Measurements from ENCODE around the gene ITPR2.
"Not testable (repeated sequence)": the region's sequence is repeated elsewhere in the genome, so short reads cannot be mapped to it uniquely, and the experiment has no call there.

Gene ITPR2

DNA sequence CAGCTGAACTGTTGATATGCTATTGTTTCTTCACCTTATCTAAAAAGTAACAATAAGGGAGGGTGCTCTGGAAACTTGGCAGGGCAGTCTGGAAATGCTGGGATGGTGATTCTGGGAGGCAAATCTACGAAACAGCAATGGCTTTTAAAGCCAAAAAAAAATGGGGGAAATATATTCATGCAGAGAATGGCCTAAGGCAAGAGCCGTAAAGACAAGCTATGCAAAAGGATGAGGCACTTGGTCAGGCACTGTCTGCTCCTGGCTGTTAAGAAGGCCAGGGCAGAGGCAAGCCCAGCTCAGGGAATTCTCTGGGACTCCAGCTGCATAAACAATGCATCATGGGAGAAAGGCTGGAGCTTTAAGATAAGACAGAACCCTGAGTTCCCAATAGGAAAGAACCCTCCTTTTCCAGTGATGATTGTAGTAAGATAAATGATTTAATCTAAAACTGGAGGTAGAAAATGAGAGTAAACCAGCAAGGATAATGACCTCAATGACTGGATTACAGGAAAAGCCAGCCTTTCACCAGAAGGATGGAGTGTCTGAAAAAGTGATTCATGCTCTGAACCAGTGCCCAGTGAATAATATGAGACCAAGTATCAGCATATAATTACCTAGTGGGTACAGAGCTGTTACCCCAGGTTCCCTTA, 46.0 kb downstream of the ITPR2 start:
- no peaks in the 10 kb centered on the region for H3K79me2 ChIP-seq (ENCODE audit: insufficient read depth, low read length)
- H3K4me2 ChIP-seq (ENCODE audit: low read depth, low read length, poor library complexity, severe bottlenecking) = no peak overlapping the region
- TF ChIP-seq, protein P1, sequence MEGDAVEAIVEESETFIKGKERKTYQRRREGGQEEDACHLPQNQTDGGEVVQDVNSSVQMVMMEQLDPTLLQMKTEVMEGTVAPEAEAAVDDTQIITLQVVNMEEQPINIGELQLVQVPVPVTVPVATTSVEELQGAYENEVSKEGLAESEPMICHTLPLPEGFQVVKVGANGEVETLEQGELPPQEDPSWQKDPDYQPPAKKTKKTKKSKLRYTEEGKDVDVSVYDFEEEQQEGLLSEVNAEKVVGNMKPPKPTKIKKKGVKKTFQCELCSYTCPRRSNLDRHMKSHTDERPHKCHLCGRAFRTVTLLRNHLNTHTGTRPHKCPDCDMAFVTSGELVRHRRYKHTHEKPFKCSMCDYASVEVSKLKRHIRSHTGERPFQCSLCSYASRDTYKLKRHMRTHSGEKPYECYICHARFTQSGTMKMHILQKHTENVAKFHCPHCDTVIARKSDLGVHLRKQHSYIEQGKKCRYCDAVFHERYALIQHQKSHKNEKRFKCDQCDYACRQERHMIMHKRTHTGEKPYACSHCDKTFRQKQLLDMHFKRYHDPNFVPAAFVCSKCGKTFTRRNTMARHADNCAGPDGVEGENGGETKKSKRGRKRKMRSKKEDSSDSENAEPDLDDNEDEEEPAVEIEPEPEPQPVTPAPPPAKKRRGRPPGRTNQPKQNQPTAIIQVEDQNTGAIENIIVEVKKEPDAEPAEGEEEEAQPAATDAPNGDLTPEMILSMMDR (conservative IDR thresholded peaks at IDR 0.05; ENCODE audit: low read length) = no peak
- no peak for TF ChIP-seq EZH2phosphoT487 (IDR thresholded peaks at IDR 0.05; ENCODE audit: borderline replicate concordance)
- no peak overlapping the region for H3K4me3 ChIP-seq (ENCODE audit: low read length, poor library complexity, severe bottlenecking)
- peaks cover 24% of the 10 kb centered on the region for H3K4me1 ChIP-seq (ENCODE audit: insufficient read depth, low read length, poor library complexity, severe bottlenecking)
- H3K9me2 ChIP-seq (replicated peaks; ENCODE audit: low read depth, low read length) = no peaks in the 10 kb centered on the region
- no peaks in the 10 kb centered on the region for H3K9me3 ChIP-seq (ENCODE audit: insufficient read depth, low read depth, low read length)
- H3K9ac ChIP-seq (ENCODE audit: low read depth, low read length, poor library complexity, severe bottlenecking) = no peak overlapping the region
- H2AFZ ChIP-seq (ENCODE audit: low read length) = no peak overlapping the region
- H3K27me3 ChIP-seq (ENCODE audit: insufficient read depth, low read length, poor library complexity, severe bottlenecking) = no peaks in the 10 kb centered on the region
- no peaks in the 10 kb centered on the region for H4K20me1 ChIP-seq (ENCODE audit: insufficient read depth, low read length, poor library complexity, severe bottlenecking)
- H3K36me3 ChIP-seq (ENCODE audit: insufficient read depth, low read length) = no peaks in the 10 kb centered on the region
- H3F3A ChIP-seq (ENCODE audit: low read depth) = no peaks in the 10 kb centered on the region

DNA sequence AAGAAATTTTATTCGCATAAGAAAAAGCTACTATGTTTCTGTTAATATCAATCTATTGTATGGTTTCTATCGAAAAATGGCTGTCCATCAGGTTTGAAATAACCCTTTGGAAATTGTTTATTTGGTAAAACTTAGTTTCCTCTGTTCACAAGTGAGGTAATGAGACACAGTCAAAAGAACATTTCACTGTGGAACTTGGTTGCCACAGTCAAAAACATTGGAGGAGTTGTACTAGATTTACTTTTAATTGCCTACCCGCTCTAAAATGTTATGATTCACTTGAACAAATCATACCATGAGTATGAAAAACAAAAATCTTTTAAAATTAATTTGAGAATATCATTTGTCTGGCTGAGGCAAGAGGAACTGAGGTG, 46.5 kb downstream of the ITPR2 start:
- Histone ChIP-seq H3K36me3 (ENCODE audit: insufficient read depth, low read length) (no peaks in the 10 kb centered on the region), H3F3A (ENCODE audit: low read depth) (no peaks in the 10 kb centered on the region), H3K27me3 (ENCODE audit: insufficient read depth, low read length, poor library complexity, severe bottlenecking) (no peaks in the 10 kb centered on the region), H3K9me2 (replicated peaks; ENCODE audit: low read depth, low read length) (no peaks in the 10 kb centered on the region), H3K9me3 (ENCODE audit: insufficient read depth, low read depth, low read length) (no peaks in the 10 kb centered on the region), H3K4me2 (ENCODE audit: low read depth, low read length, poor library complexity, severe bottlenecking) (no peak overlapping the region), H3K9ac (ENCODE audit: low read depth, low read length, poor library complexity, severe bottlenecking) (no peak overlapping the region), H3K4me1 (ENCODE audit: insufficient read depth, low read length, poor library complexity, severe bottlenecking) (peaks cover 23% of the 10 kb centered on the region), H3K4me3 (ENCODE audit: low read length, poor library complexity, severe bottlenecking) (no peak overlapping the region), H3K79me2 (ENCODE audit: insufficient read depth, low read length) (no peaks in the 10 kb centered on the region), H2AFZ (ENCODE audit: low read length) (no peak overlapping the region), H4K20me1 (ENCODE audit: insufficient read depth, low read length, poor library complexity, severe bottlenecking) (no peaks in the 10 kb centered on the region)
- TF ChIP-seq EZH2phosphoT487 (IDR thresholded peaks at IDR 0.05; ENCODE audit: borderline replicate concordance) = no peak
- TF ChIP-seq, protein P1 (conservative IDR thresholded peaks at IDR 0.05; ENCODE audit: low read length) = no peak

DNA sequence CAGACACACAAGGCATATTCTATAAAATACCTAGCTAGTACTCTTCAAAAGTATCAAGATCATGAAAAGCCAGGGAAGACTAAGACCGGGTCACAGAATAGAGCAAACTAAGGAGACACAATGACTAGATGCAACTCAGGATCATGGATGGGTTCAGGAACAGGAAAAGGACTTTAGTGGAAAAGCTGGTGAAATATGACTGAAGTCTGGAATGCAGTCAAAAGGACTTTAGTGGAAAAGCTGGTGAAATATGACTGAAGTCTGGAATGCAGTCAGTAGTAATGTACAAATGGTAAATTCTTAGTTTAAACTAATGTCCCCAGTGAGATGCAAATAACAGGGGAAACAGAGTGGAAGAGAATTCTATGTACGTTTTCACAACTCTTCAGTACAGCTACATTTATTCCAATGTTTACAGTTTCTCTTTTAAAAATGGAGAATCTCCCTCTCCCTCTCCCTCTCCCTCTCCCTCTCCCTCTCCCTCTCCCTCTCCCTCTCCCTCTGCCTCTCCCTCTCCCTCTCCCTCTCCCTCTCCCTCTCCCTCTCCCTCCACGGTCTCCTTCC, 49.1 kb downstream of the ITPR2 start:
- H3K27me3 ChIP-seq (ENCODE audit: insufficient read depth, low read length, poor library complexity, severe bottlenecking); H3K9ac ChIP-seq (ENCODE audit: low read depth, low read length, poor library complexity, severe bottlenecking); H3F3A ChIP-seq (ENCODE audit: low read depth); H3K9me3 ChIP-seq (ENCODE audit: insufficient read depth, low read depth, low read length); H3K9me2 ChIP-seq (replicated peaks; ENCODE audit: low read depth, low read length); H3K79me2 ChIP-seq (ENCODE audit: insufficient read depth, low read length); H3K4me1 ChIP-seq (ENCODE audit: insufficient read depth, low read length, poor library complexity, severe bottlenecking); H2AFZ ChIP-seq (ENCODE audit: low read length); H4K20me1 ChIP-seq (ENCODE audit: insufficient read depth, low read length, poor library complexity, severe bottlenecking); H3K4me3 ChIP-seq (ENCODE audit: low read length, poor library complexity, severe bottlenecking); H3K36me3 ChIP-seq (ENCODE audit: insufficient read depth, low read length); H3K4me2 ChIP-seq (ENCODE audit: low read depth, low read length, poor library complexity, severe bottlenecking): not testable (repeated sequence)

DNA sequence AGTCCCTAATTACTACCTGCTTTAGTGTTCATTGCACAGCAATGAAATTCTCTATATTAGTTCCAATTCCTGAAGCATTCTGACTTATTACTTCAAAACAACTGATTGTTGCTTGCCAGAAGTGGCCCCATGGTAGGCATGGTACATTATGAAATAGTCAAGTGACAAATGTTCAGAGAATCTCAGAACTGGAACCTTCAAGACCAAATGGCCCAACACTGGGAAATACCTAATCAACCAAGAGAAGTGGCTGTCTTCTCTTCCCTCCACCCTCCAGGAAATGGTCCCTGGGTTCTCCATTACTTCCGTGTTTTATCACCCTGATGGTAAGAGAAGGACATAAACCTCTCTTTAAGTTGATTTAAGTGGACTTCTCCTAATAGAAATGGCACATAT, 49.9 kb downstream of the ITPR2 start:
- Histone ChIP-seq H3F3A (ENCODE audit: low read depth) (no peaks in the 10 kb centered on the region), H3K36me3 (ENCODE audit: insufficient read depth, low read length) (no peaks in the 10 kb centered on the region), H3K9me2 (replicated peaks; ENCODE audit: low read depth, low read length) (no peaks in the 10 kb centered on the region), H4K20me1 (ENCODE audit: insufficient read depth, low read length, poor library complexity, severe bottlenecking) (no peaks in the 10 kb centered on the region), H3K4me3 (ENCODE audit: low read length, poor library complexity, severe bottlenecking) (no peak overlapping the region), H3K4me1 (ENCODE audit: insufficient read depth, low read length, poor library complexity, severe bottlenecking) (no peaks in the 10 kb centered on the region), H3K9me3 (ENCODE audit: insufficient read depth, low read depth, low read length) (no peaks in the 10 kb centered on the region), H3K4me2 (ENCODE audit: low read depth, low read length, poor library complexity, severe bottlenecking) (no peak overlapping the region), H2AFZ (ENCODE audit: low read length) (no peak overlapping the region), H3K9ac (ENCODE audit: low read depth, low read length, poor library complexity, severe bottlenecking) (no peak overlapping the region), H3K79me2 (ENCODE audit: insufficient read depth, low read length) (no peaks in the 10 kb centered on the region), H3K27me3 (ENCODE audit: insufficient read depth, low read length, poor library complexity, severe bottlenecking) (no peaks in the 10 kb centered on the region)
- TF ChIP-seq, protein P1 (conservative IDR thresholded peaks at IDR 0.05; ENCODE audit: low read length) = no peak
- no peak for TF ChIP-seq EZH2phosphoT487 (IDR thresholded peaks at IDR 0.05; ENCODE audit: borderline replicate concordance)

Data from Loucy (cell line).